ENCODE results near the gene FRMPD2. TPM values are rescaled to one million over a fixed set of nuclear protein-coding genes. Genes with fewer than 3 reads are reported as not detected.

FRMPD2 gene
- total and polyA plus RNA-seq, 2 experiments from 2014 or later = not detected

GRCh38 chr10:48251152-48251524 is 23.4 kb downstream of the FRMPD2 start:
- Mint-ChIP-seq H3K9me3 (no peaks in the 10 kb centered on the region), H3K4me3 (no peak overlapping the region), H3K36me3 (ENCODE audit: low read depth) (no peaks in the 10 kb centered on the region), H3K4me1 (peaks cover 21% of the 10 kb centered on the region), H3K27me3 (ENCODE audit: insufficient read depth, low read depth, poor library complexity) (peaks cover 6% of the 10 kb centered on the region), H3K27ac (no peak overlapping the region)
- Histone ChIP-seq H3K27me3 (ENCODE audit: insufficient read depth) (no peaks in the 10 kb centered on the region), H3K36me3 (ENCODE audit: insufficient read depth) (no peaks in the 10 kb centered on the region), H3K4me1 (ENCODE audit: insufficient read depth) (peaks cover 10% of the 10 kb centered on the region), H3K9me2 (ENCODE audit: insufficient read depth) (no peaks in the 10 kb centered on the region), H3K4me3 (no peak overlapping the region), H3K27ac (ENCODE audit: low read depth) (no peak overlapping the region), H3K79me2 (replicated peaks; ENCODE audit: insufficient read depth) (no peaks in the 10 kb centered on the region), H3K4me2 (no peak overlapping the region), H4K20me1 (replicated peaks; ENCODE audit: insufficient read depth) (no peaks in the 10 kb centered on the region), H2AFZ (peak overlapping the region; percentile 92), H3F3A (replicated peaks; ENCODE audit: low read depth) (no peaks in the 10 kb centered on the region)
- DNase-seq (ENCODE audit: low spot score) (no peak), ATAC-seq (no peak)
- TF ChIP-seq ETS1 (IDR thresholded peaks at IDR 0.05) = no peak
- TF ChIP-seq STAT1 (IDR thresholded peaks at IDR 0.05; ENCODE audit: unreplicated experiment) = no peak
- no peak for TF ChIP-seq NANOG (IDR thresholded peaks at IDR 0.05; ENCODE audit: borderline replicate concordance)
- TF ChIP-seq JUNB (IDR thresholded peaks at IDR 0.05; ENCODE audit: unreplicated experiment) = no peak
- no peak for TF ChIP-seq EZH2 (IDR thresholded peaks at IDR 0.05; ENCODE audit: low read depth, unreplicated experiment)
- no peak for TF ChIP-seq CREB1 (CRISPR knock-in tag; IDR thresholded peaks at IDR 0.05; ENCODE audit: low read depth)
- no peak for TF ChIP-seq REST (IDR thresholded peaks at IDR 0.05; ENCODE audit: unreplicated experiment)
- TF ChIP-seq ZNF331 (CRISPR knock-in tag; IDR thresholded peaks at IDR 0.05; ENCODE audit: low read depth) = no peak

- DNase-seq (ENCODE audit: low spot score) = no peak
- TF ChIP-seq ZNF331 (CRISPR knock-in tag; IDR thresholded peaks at IDR 0.05; ENCODE audit: low read depth) (no peak), CREB1 (CRISPR knock-in tag; IDR thresholded peaks at IDR 0.05; ENCODE audit: low read depth) (no peak), EZH2phosphoT487 (IDR thresholded peaks at IDR 0.05; ENCODE audit: unreplicated experiment) (no peak), ZNF114 (CRISPR knock-in tag; IDR thresholded peaks at IDR 0.05) (no peak), CTCF (conservative IDR thresholded peaks at IDR 0.05; ENCODE audit: low read depth in 2 of 2) (no peak), NANOG (IDR thresholded peaks at IDR 0.05; ENCODE audit: borderline replicate concordance) (no peak), POLR2AphosphoS5 (IDR thresholded peaks at IDR 0.05; ENCODE audit: low read depth) (no peak), ETS1 (IDR thresholded peaks at IDR 0.05) (no peak)
Measured at GRCh38 chr10:48249763-48250351, 24.6 kb downstream of the FRMPD2 start.

More at GRCh38 chr10:48249763-48250351, 24.6 kb downstream of the FRMPD2 start:
- Histone ChIP-seq H3K4me3 (no peak overlapping the region), H3K36me3 (ENCODE audit: insufficient read depth) (no peaks in the 10 kb centered on the region), H3K4me2 (no peak overlapping the region), H3K4me1 (ENCODE audit: insufficient read depth) (peaks cover 10% of the 10 kb centered on the region), H4K20me1 (replicated peaks; ENCODE audit: insufficient read depth) (no peaks in the 10 kb centered on the region), H3F3A (replicated peaks; ENCODE audit: low read depth) (no peaks in the 10 kb centered on the region), H3K27me3 (ENCODE audit: insufficient read depth) (no peaks in the 10 kb centered on the region), H3K27ac (ENCODE audit: low read depth) (no peak overlapping the region), H2AFZ (no peak overlapping the region), H3K79me2 (replicated peaks; ENCODE audit: insufficient read depth) (no peaks in the 10 kb centered on the region), H3K9me2 (ENCODE audit: insufficient read depth) (no peaks in the 10 kb centered on the region)
- H3K36me3 Mint-ChIP-seq (ENCODE audit: low read depth) = no peaks in the 10 kb centered on the region
- 0 out of 3 replicates have a peak, but pooled peaks cover 2% of the 10 kb centered on the region for H3K9me3 Mint-ChIP-seq
- no peak for ATAC-seq
- H3K4me3 Mint-ChIP-seq = no peak overlapping the region
- no peak overlapping the region for H3K27ac Mint-ChIP-seq
- peaks cover 8% of the 10 kb centered on the region for H3K27me3 Mint-ChIP-seq (ENCODE audit: insufficient read depth, low read depth, poor library complexity)
- peaks cover 18% of the 10 kb centered on the region for H3K4me1 Mint-ChIP-seq

Data from GM23338 (cell line).